ENCODE data around the gene MCM3AP.
A peak's percentile ranks its signal among the peaks of the same experiment; 100 is the strongest.

MCM3AP gene

GRCh38 chr21:46285206-46285661 lies at the start of gene MCM3AP:
MCM3AP (minus strand) TSS chr21:46285611; CDS start chr21:46285286, 325 bp downstream.
- DNase-seq: no peak

DNA sequence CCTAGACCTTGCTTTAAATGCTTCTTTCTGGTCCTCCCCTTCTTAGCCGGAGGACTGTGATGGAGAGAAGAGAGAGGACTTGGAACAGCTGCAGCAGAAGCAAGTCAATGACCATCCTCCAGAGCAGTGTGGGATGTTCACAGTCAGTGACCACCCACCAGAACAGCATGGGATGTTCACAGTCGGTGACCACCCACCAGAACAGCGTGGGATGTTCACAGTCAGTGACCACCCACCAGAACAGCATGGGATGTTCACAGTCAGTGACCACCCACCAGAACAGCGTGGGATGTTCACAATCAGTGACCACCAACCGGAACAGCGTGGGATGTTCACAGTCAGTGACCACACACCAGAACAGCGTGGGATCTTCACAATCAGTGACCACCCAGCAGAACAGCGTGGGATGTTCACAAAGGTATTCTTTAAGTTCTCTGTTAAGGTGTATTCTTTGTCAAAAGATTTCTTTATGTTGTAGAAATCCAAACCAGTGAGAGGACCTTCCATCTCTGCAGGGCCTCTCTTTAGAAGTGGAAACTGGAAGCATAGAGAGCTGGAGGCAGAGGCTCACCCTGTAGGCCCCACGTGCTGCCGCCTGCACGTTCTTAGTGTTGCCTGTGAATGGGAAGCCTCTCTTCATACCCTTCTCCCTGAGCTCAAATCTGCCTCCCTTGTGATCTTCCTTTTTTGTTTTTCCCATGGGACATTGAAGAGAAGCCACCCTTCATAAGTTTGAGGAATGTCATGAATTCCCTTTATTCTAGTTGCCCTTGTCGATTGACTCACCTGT lies 49.1 kb upstream of the MCM3AP start:
- no peak for DNase-seq

GRCh38 chr21:46329796-46330195 lies 44.4 kb upstream of the MCM3AP start:
- no peak for DNase-seq

DNA sequence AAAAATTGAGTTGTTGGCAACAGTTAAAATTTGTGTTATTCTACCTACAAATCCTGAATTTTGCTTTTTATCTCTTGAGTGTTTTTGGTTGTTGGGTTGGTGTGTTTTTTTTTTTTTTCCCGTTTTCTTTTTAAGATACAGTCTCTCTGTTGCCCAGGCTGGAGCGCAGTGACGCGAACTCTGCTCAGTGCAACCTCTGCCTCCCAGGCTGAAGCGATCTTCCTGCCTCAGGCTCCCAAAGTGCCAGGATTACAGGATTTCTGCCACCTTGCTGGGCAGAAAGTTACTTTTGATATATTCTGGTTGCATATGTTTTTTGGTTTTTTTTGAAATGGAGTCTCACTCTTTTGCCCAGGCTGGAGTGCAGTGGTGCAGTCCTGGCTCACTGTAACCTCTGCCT lies 42.7 kb upstream of the MCM3AP start:
- no peak for DNase-seq

- no peak for DNase-seq
Observed at GRCh38 chr21:46327711-46328110, 42.3 kb upstream of the MCM3AP start.

GRCh38 chr21:46326110-46326703 lies 40.8 kb upstream of the MCM3AP start:
- no peak for DNase-seq

GRCh38 chr21:46325073-46325912 lies 39.9 kb upstream of the MCM3AP start:
- DNase-seq: peak; percentile 65

DNA sequence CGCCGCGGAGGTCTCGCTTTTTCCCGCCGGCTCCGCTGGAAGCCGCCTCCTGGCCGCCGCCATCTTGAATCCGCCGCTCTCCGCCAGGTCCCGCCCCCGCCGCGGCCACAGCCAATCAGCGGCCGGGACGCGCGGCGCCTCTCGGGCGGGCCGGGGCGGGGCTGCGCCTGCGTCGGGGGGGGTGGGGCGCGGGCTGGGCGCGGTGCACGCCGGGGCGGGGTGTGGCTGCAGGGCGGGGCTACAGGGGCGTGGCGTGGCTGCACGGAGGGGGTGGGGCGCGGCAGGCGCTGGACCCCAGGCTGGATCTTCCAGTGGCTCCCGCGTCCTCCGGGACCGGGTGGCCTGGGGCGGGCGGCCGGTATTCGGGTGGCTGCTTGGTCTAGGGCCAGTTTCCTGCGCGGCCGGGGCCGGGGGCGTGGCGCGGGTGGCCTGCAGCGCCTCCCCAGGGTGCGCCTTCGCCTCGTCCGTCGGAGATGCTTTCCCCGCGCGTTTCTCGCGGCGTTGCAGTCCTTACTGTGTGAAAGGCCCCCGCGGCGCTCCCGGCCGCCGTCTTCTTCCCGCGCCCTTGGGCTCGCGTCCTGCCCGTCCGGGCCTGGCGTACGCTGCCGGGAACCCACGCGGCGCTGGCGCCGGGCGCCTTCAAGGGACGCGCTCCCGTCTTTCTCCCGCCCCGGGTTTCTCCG lies 39.1 kb upstream of the MCM3AP start:
- peak; percentile 84 for DNase-seq

DNA sequence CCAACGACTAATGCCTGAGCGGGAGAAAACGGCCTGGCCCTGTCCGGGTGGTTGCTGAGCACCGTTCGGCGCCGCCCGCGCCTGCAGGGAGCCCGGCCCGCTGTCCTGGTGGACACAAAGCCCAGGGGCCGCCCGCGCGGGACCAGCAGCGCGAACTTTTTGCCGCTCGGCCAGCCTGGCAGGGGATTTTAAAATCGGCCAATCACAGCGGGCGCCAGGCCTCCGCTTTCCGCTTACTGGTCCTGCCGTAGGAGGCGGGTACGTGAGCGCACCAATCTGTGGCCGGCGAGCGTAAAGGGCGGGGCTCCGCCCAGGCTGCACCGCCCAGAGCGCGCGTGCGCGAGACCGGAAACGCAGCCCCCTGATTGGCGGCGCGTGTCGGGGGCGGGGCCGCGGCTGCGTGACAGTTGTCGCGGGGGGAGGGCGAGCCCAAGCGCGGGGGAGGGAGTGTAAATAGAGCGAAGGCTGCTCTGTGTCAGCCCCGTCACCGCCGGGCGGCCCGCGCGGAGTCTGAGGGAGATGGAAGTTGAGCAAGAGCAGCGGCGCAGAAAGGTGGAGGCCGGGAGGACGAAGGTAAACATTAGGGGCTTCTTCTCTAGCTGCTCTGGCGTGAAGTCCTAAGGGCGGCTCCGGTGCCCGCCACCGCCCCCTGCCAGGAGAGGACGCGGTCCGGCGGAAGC lies 38.4 kb upstream of the MCM3AP start, which contains the start of the genes C21orf58 and PCNT:
TSS of gene C21orf58 (minus strand) at position 161 of the 680 bp plus-strand sequence. CDS start 1,132 bp downstream, outside the sequence.
TSS of gene PCNT (plus strand) at position 447 of the 680 bp plus-strand sequence. CDS start at position 520, 73 bp downstream.
- peak; percentile 96 for DNase-seq

GRCh38 chr21:46323227-46323709 lies 37.9 kb upstream of the MCM3AP start:
- no peak for DNase-seq

- no peak for DNase-seq
Observed at GRCh38 chr21:46322351-46323226, 37.2 kb upstream of the MCM3AP start.

- no peak for DNase-seq
Observed at GRCh38 chr21:46320331-46320801, 35.0 kb upstream of the MCM3AP start.

GRCh38 chr21:46319186-46319585 lies 33.8 kb upstream of the MCM3AP start:
- no peak for DNase-seq

DNA sequence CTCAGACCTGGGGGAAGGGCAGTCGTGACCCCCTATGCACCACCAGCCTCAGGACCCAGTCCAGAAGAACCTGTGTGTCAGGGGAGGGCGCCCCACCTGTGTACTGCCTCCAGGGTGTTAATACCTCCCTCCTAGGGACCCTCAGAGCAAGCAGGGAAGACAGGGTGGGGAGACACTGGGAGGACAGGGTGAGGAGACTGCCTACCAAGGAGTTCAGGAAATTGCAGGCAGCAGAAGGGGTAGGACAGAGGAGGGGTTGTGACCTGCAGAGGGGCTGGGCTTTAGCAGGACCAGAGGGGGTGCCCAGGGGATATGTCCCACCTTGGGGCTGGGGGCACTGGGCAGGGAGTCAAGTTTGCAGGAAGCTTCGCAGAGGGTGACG lies 33.0 kb upstream of the MCM3AP start:
- DNase-seq: no peak

GRCh38 chr21:46317710-46318463 lies 32.5 kb upstream of the MCM3AP start:
- no peak for DNase-seq

GRCh38 chr21:46316708-46317324 lies 31.4 kb upstream of the MCM3AP start:
- DNase-seq: no peak

- DNase-seq: no peak
Observed at GRCh38 chr21:46314441-46315020, 29.1 kb upstream of the MCM3AP start.

DNA sequence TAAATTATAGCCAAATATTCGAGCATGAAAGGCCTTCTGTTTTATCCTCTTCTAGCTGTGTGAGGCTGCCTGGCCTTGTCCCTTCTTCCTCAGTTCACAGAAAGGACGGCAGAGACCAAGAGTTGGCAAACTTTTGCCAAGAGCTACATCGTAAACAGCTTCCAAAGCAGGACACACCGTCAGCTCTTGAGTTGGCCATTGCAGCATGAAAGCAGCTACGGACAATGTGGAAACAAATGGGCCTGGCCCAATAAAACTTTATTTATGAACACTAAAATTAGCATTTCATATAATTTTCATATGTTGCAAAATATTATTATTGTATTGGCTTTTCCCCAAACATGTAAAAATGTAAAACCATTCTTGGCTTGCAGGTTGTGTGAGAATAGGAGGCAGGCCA lies 27.5 kb upstream of the MCM3AP start:
- DNase-seq: no peak

DNA sequence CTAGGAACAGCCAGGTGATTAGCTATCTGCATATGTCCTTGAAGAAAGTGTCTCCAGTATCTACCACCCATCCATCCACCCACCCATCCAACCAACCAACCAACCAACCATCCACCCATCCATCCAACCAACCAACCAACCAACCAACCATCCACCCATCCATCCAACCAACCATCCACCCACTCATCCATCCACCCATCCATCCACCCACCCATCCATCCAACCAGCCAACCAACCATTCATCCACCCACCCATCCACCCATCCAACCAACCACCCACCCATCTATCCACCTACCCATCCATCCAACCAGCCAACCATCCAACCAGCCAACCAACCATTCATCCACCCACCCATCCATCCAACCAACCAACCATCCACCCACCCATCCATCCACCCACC lies 26.2 kb upstream of the MCM3AP start:
- DNase-seq: no peak

All from NCI-H2171 (cell line).